HepG2 (cell line): ENCODE results near the gene KIAA1328. TPM values are rescaled to one million over a fixed set of nuclear protein-coding genes. Genes with fewer than 3 reads are reported as not detected.
"Not testable (repeated sequence)": the region's sequence is repeated elsewhere in the genome, so short reads cannot be mapped to it uniquely, and the experiment has no call there.

Source experiments
- ATAC-seq: fragments of 200-7000 bp; cut with Tn5 transposase; 3 replicates; pipeline ENCODE4 v1.9.1; 2020; ENCODE audit warnings: mild to moderate bottlenecking, moderate library complexity
- BruUV-seq: library from RNA; stranded (reverse); fragments of 400-500 nt; replicated peaks from 2 replicates; lab custom pipeline; 2021; lab: Mats Ljungman, UMichigan
- CTCF ChIA-PET: fragments of 300-600 bp; formaldehyde crosslinking; extraction: SDS; loops from one replicate; lab custom pipeline; 2021; ENCODE audit warnings: low total read pairs, inconsistent platforms, low intra/inter-chr PET ratio; lab: Yijun Ruan, JAX
- POLR2A ChIA-PET: fragments of 350-600 bp; sonication (Branson Sonifier 250); formaldehyde crosslinking; loops from one replicate; lab custom pipeline; 2020; ENCODE audit warnings: antibody characterized with exemption, inconsistent platforms; lab: Yijun Ruan, JAX
- DNase-seq: peaks from one replicate; pipeline ENCODE4 v3.0.0-alpha.2; 2015; ENCODE audit warnings: low spot score
- FAIRE-seq: peaks from 3 replicates; lab custom pipeline; 2011; peaks lifted over from hg19 to GRCh38; lab: Jason Lieb, UNC
- H2AFZ ChIP-seq: one replicate; pipeline ENCODE4 v1.6.1; 2011; ENCODE audit warnings: low read length, inconsistent platforms
- H3K27ac ChIP-seq: fragments of 300-600 bp; 3 replicates; pipeline ENCODE4 v1.8.0; 2011; ENCODE audit warnings: mixed run types, mild to moderate bottlenecking, mixed read lengths, low read length, inconsistent platforms; ENCODE audit not compliant: insufficient read depth; ENCODE audit errors: extremely low read length
- H3K27me3 ChIP-seq, 2 experiments: fragments of 200-600 bp in 1 of 2; 2 replicates in 1 of 2; 3 replicates in 1 of 2; pipeline versions ENCODE4 v1.6.0 to v1.8.0; 2011; ENCODE audit warnings: low read length in 2 of 2, mild to moderate bottlenecking in 2 of 2, moderate library complexity in 2 of 2, inconsistent platforms in 1 of 2; ENCODE audit not compliant: insufficient read depth in 2 of 2, control insufficient read depth in 1 of 2
- H3K36me3 ChIP-seq, 2 experiments: fragments of 200-600 bp in 1 of 2; replicated peaks in 1 of 2; 2 replicates in 1 of 2; 3 replicates in 1 of 2; pipeline versions ENCODE4 v1.5.1 to v1.8.0; 2011; ENCODE audit warnings: low read length in 2 of 2, inconsistent platforms in 1 of 2; ENCODE audit not compliant: insufficient read depth in 2 of 2, control insufficient read depth in 1 of 2
- H3K4me1 ChIP-seq: 2 replicates; pipeline ENCODE4 v1.5.1; 2012; ENCODE audit warnings: low read length, inconsistent platforms; ENCODE audit not compliant: insufficient read depth
- H3K4me2 ChIP-seq: 2 replicates; pipeline ENCODE4 v1.6.0; 2011; ENCODE audit warnings: low read depth, low read length, inconsistent platforms
- H3K4me3 ChIP-seq, 3 experiments: fragments of 200-600 bp in 1 of 3; sonication (generic), shearing (Covaris generic) in 1 of 3; replicated peaks in 1 of 3; 2 replicates each; pipeline ENCODE4 v1.5.1; 2011 to 2016; ENCODE audit warnings: low read length in 3 of 3, inconsistent platforms in 2 of 3, low read depth in 2 of 3, mild to moderate bottlenecking in 2 of 3, control low read depth in 1 of 3, mixed read lengths in 1 of 3; ENCODE audit not compliant: insufficient read depth in 1 of 3
- H3K79me2 ChIP-seq: one replicate; pipeline ENCODE4 v1.6.1; 2011; ENCODE audit warnings: low read length, inconsistent platforms; ENCODE audit not compliant: insufficient read depth
- H3K9ac ChIP-seq: 2 replicates; pipeline ENCODE4 v1.6.0; 2011; ENCODE audit warnings: mild to moderate bottlenecking, low read depth, low read length, inconsistent platforms; ENCODE audit not compliant: insufficient read depth
- H3K9me3 ChIP-seq: 2 replicates; pipeline ENCODE4 v1.5.1; 2012; ENCODE audit warnings: mild to moderate bottlenecking, low read length
- H4K20me1 ChIP-seq: 2 replicates; pipeline ENCODE4 v1.6.0; 2011; ENCODE audit warnings: inconsistent platforms, mild to moderate bottlenecking, low read length, moderate library complexity; ENCODE audit not compliant: insufficient read depth
- ARHGAP35 ChIP-seq: sonication (generic); formaldehyde crosslinking; IDR thresholded peaks from 2 replicates; pipeline ENCODE4 v1.9.0; 2022; ENCODE audit warnings: mild to moderate bottlenecking, inconsistent platforms, moderate library complexity, missing genetic modification reagents, borderline replicate concordance
- ELF3 ChIP-seq: IDR thresholded peaks from 2 replicates; pipeline ENCODE4 v1.6.1; 2016; ENCODE audit warnings: missing genetic modification reagents, missing compliant biosample characterization
- HOXA5 ChIP-seq: sonication (generic); formaldehyde crosslinking; IDR thresholded peaks from 2 replicates; pipeline ENCODE4 v1.4.0; 2020; ENCODE audit warnings: missing genetic modification reagents
- HOXA9 ChIP-seq: sonication (generic); formaldehyde crosslinking; IDR thresholded peaks from 2 replicates; pipeline ENCODE4 v1.8.1; 2022; ENCODE audit warnings: missing genetic modification reagents, mild to moderate bottlenecking, moderate library complexity, borderline replicate concordance
- MTA3 ChIP-seq: sonication (generic); formaldehyde crosslinking; IDR thresholded peaks from 2 replicates; pipeline ENCODE4 v1.4.0; 2020; ENCODE audit warnings: missing genetic modification reagents
- NKX3-1 ChIP-seq: sonication (generic); formaldehyde crosslinking; IDR thresholded peaks from 2 replicates; pipeline ENCODE4 v1.5.0; 2020; ENCODE audit warnings: missing genetic modification reagents
- PCBP1 ChIP-seq: fragments of 200-400 bp; formaldehyde crosslinking; IDR thresholded peaks from 2 replicates; pipeline ENCODE4 v1.6.1; 2017; ENCODE audit warnings: mild to moderate bottlenecking, low read depth, low read length, borderline replicate concordance
- ZNF296 ChIP-seq: sonication (generic); formaldehyde crosslinking; conservative IDR thresholded peaks from 2 replicates; pipeline ENCODE4 v1.5.0; 2020; ENCODE audit warnings: mild to moderate bottlenecking, missing genetic modification reagents
- ZNF652 ChIP-seq: IDR thresholded peaks from 2 replicates; pipeline ENCODE4 v1.6.1; 2016; ENCODE audit warnings: low read depth, borderline replicate concordance
- ZNF678 ChIP-seq: sonication (generic); formaldehyde crosslinking; IDR thresholded peaks from 2 replicates; pipeline ENCODE4 v1.4.0; 2020; ENCODE audit warnings: mild to moderate bottlenecking, missing genetic modification reagents
- ZNF724P ChIP-seq: sonication (generic); formaldehyde crosslinking; IDR thresholded peaks from 2 replicates; pipeline ENCODE4 v1.8.0; 2022; ENCODE audit warnings: missing genetic modification reagents, borderline replicate concordance
- WGBS: methylation state at CpG from one replicate; pipeline ENCODE4 v1.1.6; 2017; ENCODE audit warnings: low lambda C conversion rate; 5-methylcytosine and 5-hydroxymethylcytosine counted together
- in situ Hi-C: cut with HindIII; loops from 2 replicates; pipeline ENCODE4 v1.10.0; 2017; ENCODE audit warnings: low pct_unique_long_range_greater_than_20kb; ENCODE audit not compliant: extremely low pct_ligation_motif_present
- intact Hi-C: fragments of 100-400 bp; cut with micrococcal nuclease; formaldehyde crosslinking; loops from one replicate; pipeline ENCODE4 v1.10.0; 2022; ENCODE audit not compliant: unreplicated experiment
- polyA plus RNA-seq, 8 experiments: library from polyadenylated mRNA; depleted of rRNA in 3 of 8; stranded (reverse) in 7 of 8; unstranded in 1 of 8; fragments of >200 nt; fragmentation: Illumina TruSeq in 4 of 8; extraction: Trizol in 4 of 8; gene quantifications; 2 replicates each; pipeline versions ENCODE4 v1.2.1 to v1.2.3, GENCODE V29; 2011 to 2016; ENCODE audit warnings: low read depth in 4 of 8, missing spikeins in 1 of 8, mixed read lengths in 1 of 8; ENCODE audit not compliant: insufficient read depth in 1 of 8
- total RNA-seq, 5 experiments: library from RNA; depleted of rRNA; stranded (reverse); fragments of >200 nt; fragmentation: Illumina TruSeq; extraction: Trizol; gene quantifications; 2 replicates each; pipeline ENCODE4 v1.2.3, GENCODE V29; 2016; ENCODE audit warnings: low read depth in 1 of 5
- TF ChIP-seq, protein P1 (sequence below): IDR thresholded peaks from 2 replicates; pipeline ENCODE4 v1.6.1; 2016; ENCODE audit warnings: missing biosample characterization, missing genetic modification reagents, low read depth
- TF ChIP-seq, protein P2 (sequence below): sonication (generic); formaldehyde crosslinking; IDR thresholded peaks from 2 replicates; pipeline ENCODE4 v1.4.0; 2020; ENCODE audit warnings: mild to moderate bottlenecking, low read depth, missing genetic modification reagents
- TF ChIP-seq, protein P3 (sequence below): sonication (generic); formaldehyde crosslinking; IDR thresholded peaks from 2 replicates; pipeline ENCODE4 v1.4.0; 2020; ENCODE audit warnings: missing genetic modification reagents
- TF ChIP-seq, protein P4 (sequence below): sonication (generic); formaldehyde crosslinking; IDR thresholded peaks from 2 replicates; pipeline ENCODE4 v1.5.0; 2020; ENCODE audit warnings: mild to moderate bottlenecking, missing genetic modification reagents

KIAA1328 gene
- total and polyA plus RNA-seq, 2 of the 13 experiments (the other 11 are each of a cell fraction or from before 2014, with no cell fraction given), result 4.1 to 6.0 TPM

DNA sequence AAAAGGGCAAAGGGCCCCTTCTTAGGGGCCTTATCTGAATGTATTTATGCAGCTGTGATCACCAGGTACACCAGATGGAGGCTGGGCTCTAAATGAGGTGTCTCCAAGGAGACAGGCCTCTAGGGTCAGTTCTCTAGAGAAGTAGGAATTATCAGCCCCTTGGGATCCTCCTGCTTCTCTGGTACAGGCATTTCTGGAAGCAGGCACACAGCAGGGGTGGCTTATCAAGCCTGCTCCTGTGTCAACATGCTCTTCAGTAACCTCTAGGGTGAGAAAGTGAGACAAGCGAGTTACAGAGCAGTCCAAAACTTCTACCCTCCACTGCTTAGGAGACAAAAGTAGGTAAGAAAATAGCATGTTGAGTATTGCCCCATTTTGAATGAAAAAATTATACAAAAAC, 13.9 kb upstream of the KIAA1328 start:
- ChIA-PET CTCF (no interaction called here), POLR2A (no interaction called here)
- no peak for FAIRE-seq
- Histone ChIP-seq H3K9me3 (no peaks in the 10 kb centered on the region), H3K4me3 (no peak overlapping the region), H4K20me1 (0 out of 2 replicates have a peak, but pooled peaks cover 3% of the 10 kb centered on the region), H2AFZ (no peak overlapping the region), H3K36me3 (peaks cover 6 to 41% of the 10 kb centered on the region in 2 experiments; a peak in 4 of 5 replicates), H3K9ac (no peak overlapping the region), H3K27me3 (no peaks in the 10 kb centered on the region)
- WGBS, result 47% methylated on average over 1 of the region's 1 CpG
- no peak for ATAC-seq
- no peak for DNase-seq
- TF ChIP-seq ZNF724P (no peak), NKX3-1 (no peak), HOXA5 (no peak), MTA3 (CRISPR knock-in tag) (no peak), ELF3 (CRISPR knock-in tag) (no peak), ZNF678 (CRISPR knock-in tag) (no peak), HOXA9 (CRISPR knock-in tag) (no peak), ARHGAP35 (CRISPR knock-in tag) (no peak), PCBP1 (no peak), ZNF296 (CRISPR knock-in tag) (no peak), ZNF652 (CRISPR knock-in tag) (no peak)
- TF ChIP-seq, protein P1, sequence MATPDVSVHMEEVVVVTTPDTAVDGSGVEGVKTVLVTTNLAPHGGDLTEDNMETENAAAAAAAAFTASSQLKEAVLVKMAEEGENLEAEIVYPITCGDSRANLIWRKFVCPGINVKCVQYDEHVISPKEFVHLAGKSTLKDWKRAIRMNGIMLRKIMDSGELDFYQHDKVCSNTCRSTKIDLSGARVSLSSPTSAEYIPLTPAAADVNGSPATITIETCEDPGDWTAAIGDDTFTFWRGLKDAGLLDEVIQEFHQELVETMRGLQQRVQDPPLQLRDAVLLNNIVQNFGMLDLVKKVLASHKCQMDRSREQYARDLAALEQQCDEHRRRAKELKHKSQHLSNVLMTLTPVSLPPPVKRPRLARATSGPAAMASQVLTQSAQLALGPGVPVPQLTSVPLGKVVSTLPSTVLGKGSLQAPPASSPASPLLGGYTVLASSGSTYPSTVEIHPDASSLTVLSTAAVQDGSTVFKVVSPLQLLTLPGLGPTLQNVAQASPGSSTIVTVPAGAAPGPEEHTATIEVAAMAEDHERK (CRISPR knock-in tag), result no peak
- TF ChIP-seq, protein P2, sequence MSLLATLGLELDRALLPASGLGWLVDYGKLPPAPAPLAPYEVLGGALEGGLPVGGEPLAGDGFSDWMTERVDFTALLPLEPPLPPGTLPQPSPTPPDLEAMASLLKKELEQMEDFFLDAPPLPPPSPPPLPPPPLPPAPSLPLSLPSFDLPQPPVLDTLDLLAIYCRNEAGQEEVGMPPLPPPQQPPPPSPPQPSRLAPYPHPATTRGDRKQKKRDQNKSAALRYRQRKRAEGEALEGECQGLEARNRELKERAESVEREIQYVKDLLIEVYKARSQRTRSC (CRISPR knock-in tag), result no peak
- TF ChIP-seq, protein P3, sequence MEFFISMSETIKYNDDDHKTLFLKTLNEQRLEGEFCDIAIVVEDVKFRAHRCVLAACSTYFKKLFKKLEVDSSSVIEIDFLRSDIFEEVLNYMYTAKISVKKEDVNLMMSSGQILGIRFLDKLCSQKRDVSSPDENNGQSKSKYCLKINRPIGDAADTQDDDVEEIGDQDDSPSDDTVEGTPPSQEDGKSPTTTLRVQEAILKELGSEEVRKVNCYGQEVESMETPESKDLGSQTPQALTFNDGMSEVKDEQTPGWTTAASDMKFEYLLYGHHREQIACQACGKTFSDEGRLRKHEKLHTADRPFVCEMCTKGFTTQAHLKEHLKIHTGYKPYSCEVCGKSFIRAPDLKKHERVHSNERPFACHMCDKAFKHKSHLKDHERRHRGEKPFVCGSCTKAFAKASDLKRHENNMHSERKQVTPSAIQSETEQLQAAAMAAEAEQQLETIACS, result no peak
- TF ChIP-seq, protein P4, sequence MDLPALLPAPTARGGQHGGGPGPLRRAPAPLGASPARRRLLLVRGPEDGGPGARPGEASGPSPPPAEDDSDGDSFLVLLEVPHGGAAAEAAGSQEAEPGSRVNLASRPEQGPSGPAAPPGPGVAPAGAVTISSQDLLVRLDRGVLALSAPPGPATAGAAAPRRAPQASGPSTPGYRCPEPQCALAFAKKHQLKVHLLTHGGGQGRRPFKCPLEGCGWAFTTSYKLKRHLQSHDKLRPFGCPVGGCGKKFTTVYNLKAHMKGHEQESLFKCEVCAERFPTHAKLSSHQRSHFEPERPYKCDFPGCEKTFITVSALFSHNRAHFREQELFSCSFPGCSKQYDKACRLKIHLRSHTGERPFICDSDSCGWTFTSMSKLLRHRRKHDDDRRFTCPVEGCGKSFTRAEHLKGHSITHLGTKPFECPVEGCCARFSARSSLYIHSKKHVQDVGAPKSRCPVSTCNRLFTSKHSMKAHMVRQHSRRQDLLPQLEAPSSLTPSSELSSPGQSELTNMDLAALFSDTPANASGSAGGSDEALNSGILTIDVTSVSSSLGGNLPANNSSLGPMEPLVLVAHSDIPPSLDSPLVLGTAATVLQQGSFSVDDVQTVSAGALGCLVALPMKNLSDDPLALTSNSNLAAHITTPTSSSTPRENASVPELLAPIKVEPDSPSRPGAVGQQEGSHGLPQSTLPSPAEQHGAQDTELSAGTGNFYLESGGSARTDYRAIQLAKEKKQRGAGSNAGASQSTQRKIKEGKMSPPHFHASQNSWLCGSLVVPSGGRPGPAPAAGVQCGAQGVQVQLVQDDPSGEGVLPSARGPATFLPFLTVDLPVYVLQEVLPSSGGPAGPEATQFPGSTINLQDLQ (CRISPR knock-in tag), result no peak
- TF ChIP-seq, all 625 proteins: peak for 0
- Histone ChIP-seq H3K27ac (no peak overlapping the region), H3K4me1 (peaks cover 17% of the 10 kb centered on the region), H3K79me2 (no peaks in the 10 kb centered on the region), H3K4me2 (no peak overlapping the region)
- in situ Hi-C loops, result no loop called here
- BruUV-seq, result no TSS peak
- intact Hi-C loops, result no loop called here

DNA sequence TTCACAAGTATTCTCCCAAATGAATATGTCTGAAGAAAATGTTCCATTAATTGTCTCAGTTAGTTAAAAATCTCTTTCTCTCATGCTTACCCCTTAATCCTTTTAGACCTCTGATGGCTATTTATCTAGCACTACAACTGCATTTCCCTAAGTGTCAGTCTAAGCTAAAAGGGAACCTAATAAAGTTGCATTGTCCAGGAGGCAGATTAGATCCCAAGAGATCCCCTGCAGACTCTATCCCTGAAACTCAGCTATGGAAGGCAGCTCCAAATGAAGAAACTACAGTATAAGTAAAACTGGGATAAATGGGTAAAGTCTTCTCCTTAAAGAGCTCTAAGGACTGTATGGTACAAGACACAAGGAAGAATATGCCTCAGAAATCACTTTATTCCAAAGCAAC, 12.8 kb upstream of the KIAA1328 start:
- H2AFZ ChIP-seq, H3K4me3 ChIP-seq, H3K27ac ChIP-seq, in situ Hi-C loops, H3K27me3 ChIP-seq, H3K79me2 ChIP-seq, POLR2A ChIA-PET, DNase-seq, ATAC-seq, intact Hi-C loops, FAIRE-seq, H4K20me1 ChIP-seq, H3K4me2 ChIP-seq, H3K9me3 ChIP-seq, H3K9ac ChIP-seq, BruUV-seq, CTCF ChIA-PET: not testable (repeated sequence)
- peaks cover 6 to 32% of the 10 kb centered on the region in 2 experiments; a peak in 4 of 5 replicates for H3K36me3 ChIP-seq
- peaks cover 17% of the 10 kb centered on the region for H3K4me1 ChIP-seq
